IMR-90 (cell line): ENCODE results near the gene WDR46. TPM values are rescaled to one million over a fixed set of nuclear protein-coding genes. Genes with fewer than 3 reads are reported as not detected.
A peak's percentile ranks its signal among the peaks of the same experiment; 100 is the strongest.

Source experiments
- ATAC-seq: fragments of 200-7000 bp; cut with Tn5 transposase; 2 replicates; pipeline ENCODE4 v1.9.1; 2020; ENCODE audit warnings: low read depth, mild to moderate bottlenecking, moderate library complexity
- BruUV-seq: library from RNA; stranded (reverse); fragments of 400-500 nt; replicated peaks from 2 replicates; lab custom pipeline; 2021; lab: Mats Ljungman, UMichigan
- CTCF ChIA-PET: fragments of 300-600 bp; formaldehyde crosslinking; extraction: SDS; loops from one replicate; lab custom pipeline; 2021; ENCODE audit warnings: antibody characterized with exemption; lab: Yijun Ruan, JAX
- POLR2A ChIA-PET: fragments of 300-600 bp; sonication (Branson Sonifier 250); formaldehyde crosslinking; loops from one replicate; lab custom pipeline; 2022; ENCODE audit warnings: antibody characterized with exemption; ENCODE audit not compliant: unreplicated experiment; lab: Charles Lee
- DNase-seq: peaks from one replicate; pipeline ENCODE4 v3.0.0; 2013
- H2AFZ ChIP-seq: replicated peaks from 2 replicates; pipeline ENCODE3; 2013; ENCODE audit warnings: low read length, mild to moderate bottlenecking; ENCODE audit not compliant: poor library complexity
- H2AK5ac ChIP-seq: 2 replicates; pipeline ENCODE4 v1.6.1; 2013; ENCODE audit warnings: low read depth, low read length, inconsistent platforms
- H2AK9ac ChIP-seq: replicated peaks from 2 replicates; pipeline ENCODE3; 2013; ENCODE audit warnings: mild to moderate bottlenecking, low read depth, low read length, moderate library complexity; ENCODE audit not compliant: poor library complexity
- H2BK120ac ChIP-seq: 2 replicates; pipeline ENCODE4 v1.6.1; 2013; ENCODE audit warnings: low read depth, low read length, inconsistent platforms
- H2BK15ac ChIP-seq: 3 replicates; pipeline ENCODE4 v1.6.1; 2013; ENCODE audit warnings: low read depth, low read length, inconsistent platforms
- H2BK20ac ChIP-seq: 2 replicates; pipeline ENCODE4 v1.6.1; 2013; ENCODE audit warnings: low read depth, mild to moderate bottlenecking, inconsistent platforms, low read length, moderate library complexity
- H2BK5ac ChIP-seq: 2 replicates; pipeline ENCODE4 v1.6.1; 2013; ENCODE audit warnings: mild to moderate bottlenecking, low read depth, low read length, inconsistent platforms; ENCODE audit not compliant: poor library complexity, severe bottlenecking
- H3K14ac ChIP-seq: replicated peaks from 2 replicates; pipeline ENCODE4 v1.6.1; 2013; ENCODE audit warnings: low read depth, low read length, inconsistent platforms
- H3K18ac ChIP-seq: 2 replicates; pipeline ENCODE4 v1.6.1; 2013; ENCODE audit warnings: low read depth, low read length, control low read depth
- H3K23ac ChIP-seq: 2 replicates; pipeline ENCODE4 v1.6.1; 2013; ENCODE audit warnings: low read depth, low read length, inconsistent platforms
- H3K27ac ChIP-seq: 2 replicates; pipeline ENCODE4 v1.5.1; 2013; ENCODE audit warnings: mild to moderate bottlenecking, control low read depth, low read length; ENCODE audit not compliant: insufficient read depth
- H3K27me3 ChIP-seq: 2 replicates; pipeline ENCODE4 v1.6.1; 2013; ENCODE audit warnings: low read length; ENCODE audit not compliant: control insufficient read depth, insufficient read depth
- H3K36me3 ChIP-seq: 2 replicates; pipeline ENCODE4 v1.6.1; 2013; ENCODE audit warnings: low read length, mixed read lengths; ENCODE audit not compliant: control insufficient read depth, insufficient read depth
- H3K4ac ChIP-seq: 2 replicates; pipeline ENCODE4 v1.6.1; 2013; ENCODE audit warnings: low read depth, low read length, inconsistent platforms
- H3K4me1 ChIP-seq: 2 replicates; pipeline ENCODE4 v1.6.1; 2013; ENCODE audit warnings: low read length, mixed read lengths; ENCODE audit not compliant: control insufficient read depth, insufficient read depth
- H3K4me2 ChIP-seq: 2 replicates; pipeline ENCODE4 v1.6.1; 2013; ENCODE audit warnings: low read depth, mild to moderate bottlenecking, control low read depth, low read length, moderate library complexity
- H3K4me3 ChIP-seq: 2 replicates; pipeline ENCODE4 v1.5.1; 2013; ENCODE audit warnings: low read depth, mild to moderate bottlenecking, control low read depth, low read length, moderate library complexity; ENCODE audit not compliant: insufficient read depth
- H3K56ac ChIP-seq: 2 replicates; pipeline ENCODE4 v1.6.1; 2013; ENCODE audit warnings: low read length, inconsistent platforms; ENCODE audit not compliant: insufficient read depth; ENCODE audit errors: extremely low read depth
- H3K79me1 ChIP-seq, 2 experiments: 2 replicates each; pipeline ENCODE4 v1.6.1; 2013; ENCODE audit warnings: low read length in 2 of 2, inconsistent platforms in 1 of 2, low read depth in 1 of 2
- H3K9ac ChIP-seq: 2 replicates; pipeline ENCODE4 v1.6.1; 2013; ENCODE audit warnings: low read depth, low read length, control low read depth
- H3K9me1 ChIP-seq: 2 replicates; pipeline ENCODE4 v1.6.1; 2013; ENCODE audit warnings: low read length, inconsistent platforms; ENCODE audit not compliant: insufficient read depth
- H3K9me3 ChIP-seq: 2 replicates; pipeline ENCODE4 v1.6.1; 2013; ENCODE audit warnings: low read length; ENCODE audit not compliant: control insufficient read depth, insufficient read depth
- H4K20me1 ChIP-seq: 2 replicates; pipeline ENCODE4 v1.6.1; 2013; ENCODE audit warnings: low read length, inconsistent platforms; ENCODE audit not compliant: insufficient read depth
- H4K5ac ChIP-seq: 2 replicates; pipeline ENCODE4 v1.6.1; 2013; ENCODE audit warnings: mild to moderate bottlenecking, low read depth, low read length, control low read depth
- H4K8ac ChIP-seq, 2 experiments: 2 replicates each; pipeline ENCODE4 v1.6.1; 2013; ENCODE audit warnings: low read depth in 2 of 2, low read length in 2 of 2, control low read depth in 1 of 2, inconsistent platforms in 1 of 2
- H4K91ac ChIP-seq: 2 replicates; pipeline ENCODE4 v1.6.1; 2013; ENCODE audit warnings: low read depth, low read length, inconsistent platforms; ENCODE audit not compliant: insufficient read depth
- BHLHE40 ChIP-seq: fragments of 150-350 bp; IDR thresholded peaks from 2 replicates; pipeline ENCODE4 v1.6.1; 2016; ENCODE audit warnings: mild to moderate bottlenecking, low read depth, low read length
- CEBPB ChIP-seq: IDR thresholded peaks from 2 replicates; pipeline ENCODE4 v1.6.1; 2012; ENCODE audit warnings: low read depth, low read length, improper control_type of control experiment
- CHD1 ChIP-seq: IDR thresholded peaks from 2 replicates; pipeline ENCODE4 v1.6.1; 2012; ENCODE audit warnings: low read depth, low read length, improper control_type of control experiment
- MAFK ChIP-seq: IDR thresholded peaks from 2 replicates; pipeline ENCODE4 v1.6.1; 2012; ENCODE audit warnings: low read depth, low read length, improper control_type of control experiment
- MAZ ChIP-seq: IDR thresholded peaks from 2 replicates; pipeline ENCODE4 v1.6.1; 2012; ENCODE audit warnings: low read depth, mild to moderate bottlenecking, low read length, improper control_type of control experiment, moderate library complexity, borderline replicate concordance
- NFE2L2 ChIP-seq: fragments of 150-350 bp; IDR thresholded peaks from 2 replicates; pipeline ENCODE4 v1.6.1; 2016; ENCODE audit warnings: low read depth, mild to moderate bottlenecking, low read length
- POLR2A ChIP-seq: IDR thresholded peaks from 2 replicates; pipeline ENCODE4 v1.6.1; 2012; ENCODE audit warnings: mild to moderate bottlenecking, low read depth, low read length
- RAD21 ChIP-seq: IDR thresholded peaks from 2 replicates; pipeline ENCODE4 v1.6.1; 2012; ENCODE audit warnings: low read length, improper control_type of control experiment
- RCOR1 ChIP-seq: IDR thresholded peaks from 2 replicates; pipeline ENCODE4 v1.6.1; 2012; ENCODE audit warnings: mild to moderate bottlenecking, low read length, improper control_type of control experiment; ENCODE audit not compliant: insufficient replicate concordance
- RFX5 ChIP-seq: IDR thresholded peaks from 2 replicates; pipeline ENCODE4 v1.8.0; 2012; ENCODE audit warnings: low read depth, mild to moderate bottlenecking, low read length, moderate library complexity
- SMC3 ChIP-seq: fragments of 150-350 bp; IDR thresholded peaks from 2 replicates; pipeline ENCODE4 v1.6.1; 2016; ENCODE audit warnings: low read depth, mild to moderate bottlenecking, antibody characterized with exemption, low read length, moderate library complexity
- WGBS, 2 experiments: methylation state at CpG; one replicate each; pipeline versions ENCODE4 v1.1.5 to v1.1.7; 2013; ENCODE audit warnings: missing lambda C conversion rate in 2 of 2; ENCODE audit not compliant: insufficient read length in 1 of 2; ENCODE audit errors: extremely low coverage in 2 of 2; 5-methylcytosine and 5-hydroxymethylcytosine counted together
- dilution Hi-C: fragments of 300-500 bp; cut with HindIII; formaldehyde crosslinking; loops from one replicate; pipeline ENCODE4 v1.14.3; 2018; ENCODE audit warnings: low sequenced_read_pairs; ENCODE audit not compliant: unreplicated experiment
- in situ Hi-C: fragments of 300-500 bp; cut with MboI; formaldehyde crosslinking; loops from 3 replicates; pipeline ENCODE4 v1.14.3; 2019; ENCODE audit warnings: low sequenced_read_pairs, inconsistent platforms, mixed read lengths
- intact Hi-C: fragments of 100-400 bp; cut with micrococcal nuclease; formaldehyde crosslinking; loops from 2 replicates; pipeline ENCODE4 v1.10.0; 2022
- polyA plus RNA-seq, 3 experiments: library from polyadenylated mRNA; depleted of rRNA; stranded (reverse); fragments of >200 nt; gene quantifications; 2 replicates each; pipeline ENCODE4 v1.2.3, GENCODE V29; 2012; ENCODE audit warnings: low replicate concordance in 1 of 3
- total RNA-seq: library from RNA; depleted of rRNA; stranded (reverse); fragments of >200 nt; gene quantifications from 2 replicates; pipeline ENCODE4 v1.2.3, GENCODE V29; 2012
- TF ChIP-seq, protein P1 (sequence below): fragments of 150-350 bp; IDR thresholded peaks from 2 replicates; pipeline ENCODE4 v1.6.1; 2017; ENCODE audit warnings: mild to moderate bottlenecking, antibody characterized with exemption, low read length, low read depth
- TF ChIP-seq, protein P2 (sequence below): conservative IDR thresholded peaks from 2 replicates; pipeline ENCODE4 v1.5.1; 2012; ENCODE audit warnings: mild to moderate bottlenecking, low read depth, low read length, improper control_type of control experiment

Gene WDR46
- total and polyA plus RNA-seq, 2 of the 4 experiments (the other 2 are of a cell fraction) = 73.8 to 81.6 TPM

DNA sequence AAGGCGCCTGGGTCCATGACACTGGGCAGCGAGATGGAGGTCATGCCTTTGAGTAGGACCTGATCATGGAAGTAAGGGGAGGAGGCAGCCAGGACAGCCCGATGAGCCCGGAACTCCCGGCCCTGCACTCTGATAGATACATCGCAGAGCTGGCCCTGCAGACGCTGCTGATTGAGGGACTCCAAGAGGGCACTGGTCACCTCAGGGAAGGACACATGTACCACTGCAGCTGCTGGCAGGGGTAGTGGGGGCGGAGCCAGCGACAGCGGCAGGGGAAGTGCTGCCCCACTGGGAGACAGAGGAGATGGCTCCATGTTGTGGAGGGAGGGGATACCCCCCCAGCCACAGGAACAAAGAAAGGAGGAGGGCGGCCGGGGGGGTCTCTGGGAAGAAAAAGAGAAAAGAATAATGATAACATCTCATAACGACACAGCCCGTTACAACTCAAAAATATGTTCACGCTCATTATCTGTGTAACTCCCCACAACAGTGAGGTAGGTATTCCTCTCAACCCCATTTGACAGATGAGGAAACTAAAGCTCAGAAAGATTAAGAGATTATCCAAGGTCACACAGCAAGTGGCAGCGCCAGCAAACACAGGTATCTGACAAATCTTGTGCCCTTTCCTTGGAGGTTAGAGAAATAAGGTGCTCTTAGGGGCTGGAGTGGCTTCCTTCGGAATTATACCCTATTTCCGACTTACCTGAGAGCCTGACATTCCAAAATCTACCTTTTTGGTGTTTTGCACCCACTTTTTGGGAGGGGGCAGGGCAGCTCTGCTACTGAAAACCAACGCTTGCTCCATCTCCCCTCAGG lies 27.8 kb upstream of the WDR46 start (continued):
- TF ChIP-seq SMC3 (no peak), RFX5 (no peak)

DNA sequence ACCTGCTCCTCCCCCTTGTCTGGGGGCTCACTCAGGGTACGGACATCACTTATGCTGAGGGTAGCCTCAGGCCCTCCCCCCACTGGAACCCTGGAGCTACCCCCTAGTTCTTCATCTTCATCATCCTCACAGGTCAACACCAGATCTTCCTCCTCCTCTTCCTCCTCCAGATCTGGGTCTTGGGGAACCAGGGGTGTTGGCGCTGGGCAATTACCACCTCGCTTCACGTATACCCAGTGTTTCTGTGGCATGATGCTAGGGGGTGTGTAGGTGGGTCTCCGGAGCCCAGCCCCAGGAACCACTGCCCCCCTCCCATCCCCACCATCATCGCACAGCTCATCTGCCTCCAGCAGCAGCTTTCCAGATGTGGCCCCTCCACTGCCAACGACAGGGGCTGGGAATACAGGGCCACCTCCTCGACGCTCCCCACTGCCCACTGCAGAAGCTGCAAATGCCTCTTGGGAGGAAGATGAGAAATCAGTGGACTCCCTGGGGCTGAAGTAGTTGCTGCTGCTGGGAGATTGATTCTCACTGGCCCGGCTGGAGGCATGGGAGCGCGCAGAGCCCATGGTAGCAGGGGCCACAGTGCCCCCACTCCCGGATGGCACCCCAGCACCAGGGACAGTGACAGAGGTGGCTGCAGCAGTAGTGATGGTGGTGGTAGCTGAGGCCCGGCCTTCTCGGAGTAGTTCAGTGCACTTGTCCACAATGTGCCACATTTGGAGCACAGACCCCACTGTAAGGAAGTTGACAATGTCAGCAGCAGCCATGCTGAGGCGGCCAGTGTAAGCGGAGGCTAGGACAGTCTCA lies 27.0 kb upstream of the WDR46 start:
- Histone ChIP-seq H3K36me3 (peaks cover 25% of the 10 kb centered on the region), H2BK15ac (no peak overlapping the region), H3K79me1 (peaks cover 35 to 83% of the 10 kb centered on the region in 2 experiments), H3K56ac (no peak overlapping the region), H2AK9ac (peak overlapping the region; percentile 99), H4K8ac (no peak overlapping the region), H3K9me3 (no peaks in the 10 kb centered on the region), H3K18ac (no peak overlapping the region), H3K4me2 (no peak overlapping the region), H2BK5ac (no peak overlapping the region), H3K4ac (no peak overlapping the region), H2AK5ac (no peak overlapping the region), H2AFZ (no peak overlapping the region), H3K27ac (no peak overlapping the region), H3K14ac (no peak overlapping the region), H2BK120ac (no peak overlapping the region), H2BK20ac (no peak overlapping the region), H3K23ac (no peak overlapping the region), H4K91ac (no peak overlapping the region), H3K4me3 (no peak overlapping the region), H3K27me3 (no peaks in the 10 kb centered on the region), H3K9me1 (peaks cover 22% of the 10 kb centered on the region), H3K9ac (no peak overlapping the region), H4K5ac (no peak overlapping the region), H3K4me1 (peaks cover 32% of the 10 kb centered on the region), H4K20me1 (peaks cover 23% of the 10 kb centered on the region)
- ChIA-PET CTCF (no interaction called here), POLR2A (no interaction called here)
- dilution Hi-C loops = no loop called here
- 92% methylated on average over 2 of the region's 17 CpGs; no CpG with 5 or more reads in 1 of the 2 experiments for WGBS, 2 experiments
- BruUV-seq = no TSS peak
- ATAC-seq = no peak
- in situ Hi-C loops = no loop called here
- intact Hi-C loops = no loop called here
- DNase-seq = no peak
- TF ChIP-seq NFE2L2 (no peak), BHLHE40 (no peak), CHD1 (no peak), SMC3 (no peak), RAD21 (no peak), CEBPB (no peak), RCOR1 (no peak), MAFK (no peak), MAZ (no peak), POLR2A (no peak)
- TF ChIP-seq, protein P1, sequence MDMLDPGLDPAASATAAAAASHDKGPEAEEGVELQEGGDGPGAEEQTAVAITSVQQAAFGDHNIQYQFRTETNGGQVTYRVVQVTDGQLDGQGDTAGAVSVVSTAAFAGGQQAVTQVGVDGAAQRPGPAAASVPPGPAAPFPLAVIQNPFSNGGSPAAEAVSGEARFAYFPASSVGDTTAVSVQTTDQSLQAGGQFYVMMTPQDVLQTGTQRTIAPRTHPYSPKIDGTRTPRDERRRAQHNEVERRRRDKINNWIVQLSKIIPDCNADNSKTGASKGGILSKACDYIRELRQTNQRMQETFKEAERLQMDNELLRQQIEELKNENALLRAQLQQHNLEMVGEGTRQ = no peak
- TF ChIP-seq, protein P2, sequence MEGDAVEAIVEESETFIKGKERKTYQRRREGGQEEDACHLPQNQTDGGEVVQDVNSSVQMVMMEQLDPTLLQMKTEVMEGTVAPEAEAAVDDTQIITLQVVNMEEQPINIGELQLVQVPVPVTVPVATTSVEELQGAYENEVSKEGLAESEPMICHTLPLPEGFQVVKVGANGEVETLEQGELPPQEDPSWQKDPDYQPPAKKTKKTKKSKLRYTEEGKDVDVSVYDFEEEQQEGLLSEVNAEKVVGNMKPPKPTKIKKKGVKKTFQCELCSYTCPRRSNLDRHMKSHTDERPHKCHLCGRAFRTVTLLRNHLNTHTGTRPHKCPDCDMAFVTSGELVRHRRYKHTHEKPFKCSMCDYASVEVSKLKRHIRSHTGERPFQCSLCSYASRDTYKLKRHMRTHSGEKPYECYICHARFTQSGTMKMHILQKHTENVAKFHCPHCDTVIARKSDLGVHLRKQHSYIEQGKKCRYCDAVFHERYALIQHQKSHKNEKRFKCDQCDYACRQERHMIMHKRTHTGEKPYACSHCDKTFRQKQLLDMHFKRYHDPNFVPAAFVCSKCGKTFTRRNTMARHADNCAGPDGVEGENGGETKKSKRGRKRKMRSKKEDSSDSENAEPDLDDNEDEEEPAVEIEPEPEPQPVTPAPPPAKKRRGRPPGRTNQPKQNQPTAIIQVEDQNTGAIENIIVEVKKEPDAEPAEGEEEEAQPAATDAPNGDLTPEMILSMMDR = no peak
